ENCODE data around the gene GMFB.

The GMFB gene

DNA sequence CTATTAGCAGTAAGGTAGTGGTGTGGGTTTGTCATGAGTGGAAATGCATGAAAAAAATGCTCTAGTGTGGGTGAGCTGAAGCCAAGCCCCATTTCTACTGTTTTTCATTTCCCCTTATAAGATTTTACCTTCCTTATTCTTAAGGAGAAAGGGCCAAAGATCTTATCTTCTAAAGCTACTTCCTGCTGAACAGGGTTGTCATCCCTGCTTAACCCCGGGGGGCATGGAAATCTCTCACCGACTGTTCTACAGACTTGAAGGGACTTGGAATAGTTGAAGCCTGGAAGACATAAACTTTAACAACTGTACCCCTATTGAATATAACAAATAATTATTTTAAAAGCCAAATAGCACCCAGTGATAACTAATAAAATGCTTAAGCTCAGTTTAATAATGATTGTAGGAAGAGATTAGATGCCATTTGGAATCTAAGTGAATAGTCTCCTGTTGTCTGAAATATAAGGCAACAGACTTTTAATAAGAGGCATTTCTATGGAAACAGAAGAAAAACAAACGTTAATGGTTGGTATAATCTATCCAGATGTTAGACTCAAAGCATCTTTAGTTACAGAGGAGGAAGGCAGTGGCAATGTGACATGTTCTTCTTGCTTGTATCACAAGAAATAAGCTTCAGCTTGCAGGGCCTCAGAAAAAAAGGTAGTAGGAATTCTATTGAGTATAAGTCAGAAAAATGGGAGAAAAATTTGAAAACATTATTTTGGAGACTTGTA, 1.8 kb upstream of the GMFB start:
- DNase-seq (ENCODE audit: low spot score): no peak

- DNase-seq (ENCODE audit: low spot score): no peak
These were observed 1.1 kb upstream of the GMFB start for GRCh38 chr14:54489731-54490444.

- DNase-seq (ENCODE audit: low spot score): no peak
These were observed 521 bp upstream of the GMFB start for GRCh38 chr14:54489318-54489683.

- peak; percentile 32 for DNase-seq (ENCODE audit: low spot score)
These were observed 498 bp downstream of the GMFB start for GRCh38 chr14:54488318-54488645.

- peak; percentile 67 for DNase-seq (ENCODE audit: low spot score)
These were observed 1.0 kb downstream of the GMFB start for GRCh38 chr14:54487771-54488170.

GRCh38 chr14:54486685-54487084, 2.1 kb downstream of the GMFB start:
- no peak for DNase-seq (ENCODE audit: low spot score)

GRCh38 chr14:54483846-54484245, 4.9 kb downstream of the GMFB start:
- DNase-seq (ENCODE audit: low spot score): no peak

DNA sequence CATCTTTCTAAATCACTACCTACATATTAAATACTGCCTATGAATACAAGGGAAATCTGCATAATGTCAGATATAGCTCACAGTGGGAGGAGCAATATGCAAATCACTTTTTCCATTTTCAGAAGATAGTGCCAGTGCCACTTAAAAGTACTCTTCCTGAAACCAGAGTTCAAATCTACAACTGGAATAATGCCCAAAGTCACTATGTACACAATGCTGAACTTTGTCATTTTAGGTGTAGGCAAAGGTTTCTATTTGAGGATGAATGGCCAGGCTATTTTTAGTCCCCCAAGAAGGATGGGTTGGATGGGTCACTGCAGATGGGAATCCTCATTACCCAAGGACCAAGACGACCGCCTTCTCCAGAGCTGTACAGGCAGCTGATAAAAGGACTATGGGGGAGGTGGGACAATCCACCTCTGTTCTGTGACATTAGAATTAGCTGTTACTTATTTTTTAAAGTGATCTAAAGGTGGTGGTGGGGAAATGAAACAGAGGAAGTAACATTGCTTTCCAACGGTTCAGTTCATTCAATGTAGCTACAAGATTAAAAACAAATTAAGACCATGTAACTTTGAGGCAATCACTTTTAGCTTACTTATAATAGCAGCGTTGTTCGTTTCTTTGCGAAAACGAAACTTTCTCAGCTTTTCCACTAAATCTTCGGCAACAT, 5.6 kb downstream of the GMFB start:
- DNase-seq (ENCODE audit: low spot score): peak; percentile 45

GRCh38 chr14:54481695-54482094, 7.1 kb downstream of the GMFB start:
- DNase-seq (ENCODE audit: low spot score): no peak

- DNase-seq (ENCODE audit: low spot score): no peak
These were observed 7.8 kb downstream of the GMFB start for GRCh38 chr14:54480830-54481562.

DNA sequence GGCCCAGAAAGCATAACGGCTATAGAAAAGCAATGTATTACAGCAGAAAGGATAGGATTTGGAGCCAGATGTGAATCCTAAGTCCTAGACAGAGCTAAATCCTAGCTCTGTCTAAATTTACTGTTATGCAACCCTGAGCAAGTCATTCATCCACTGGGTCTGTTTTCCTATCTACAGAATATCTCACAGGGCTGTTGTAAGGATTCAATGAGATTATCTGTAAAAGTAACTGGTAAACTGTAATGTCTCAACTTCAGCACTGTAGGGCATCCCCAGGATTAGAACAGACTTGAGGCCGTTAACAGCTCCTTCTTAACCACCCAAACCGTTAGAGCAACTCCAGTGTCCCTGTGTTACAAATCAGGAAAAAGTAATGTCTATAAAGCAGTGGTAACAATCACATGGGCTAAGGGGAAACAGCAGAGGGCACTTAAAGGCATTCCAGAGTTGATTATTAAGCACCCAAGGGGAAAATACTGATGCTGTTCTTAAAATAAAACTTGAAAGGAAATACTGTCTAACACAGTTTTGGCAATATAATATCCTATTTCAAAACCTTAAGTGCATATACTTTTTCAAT, 10.1 kb downstream of the GMFB start:
- no peak for DNase-seq (ENCODE audit: low spot score)

DNA sequence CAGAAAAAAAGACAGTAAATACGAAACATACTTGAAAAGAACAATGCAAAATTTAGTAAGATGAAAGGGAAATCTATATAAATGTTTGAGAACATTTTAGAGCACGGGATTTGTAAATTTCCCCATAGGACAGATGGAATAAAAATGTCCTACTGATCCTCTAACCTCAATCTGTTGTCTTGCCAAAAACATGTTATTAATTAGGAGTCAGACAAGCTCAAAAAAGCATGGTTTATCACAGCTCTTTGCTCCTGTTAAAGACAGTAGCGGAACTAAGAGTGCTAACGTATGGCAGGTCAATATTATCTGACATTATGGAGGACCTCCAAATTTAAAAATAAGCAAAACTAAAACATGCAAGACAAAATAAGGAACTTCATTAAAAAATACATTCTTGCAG, 12.9 kb downstream of the GMFB start:
- DNase-seq (ENCODE audit: low spot score): no peak

DNA sequence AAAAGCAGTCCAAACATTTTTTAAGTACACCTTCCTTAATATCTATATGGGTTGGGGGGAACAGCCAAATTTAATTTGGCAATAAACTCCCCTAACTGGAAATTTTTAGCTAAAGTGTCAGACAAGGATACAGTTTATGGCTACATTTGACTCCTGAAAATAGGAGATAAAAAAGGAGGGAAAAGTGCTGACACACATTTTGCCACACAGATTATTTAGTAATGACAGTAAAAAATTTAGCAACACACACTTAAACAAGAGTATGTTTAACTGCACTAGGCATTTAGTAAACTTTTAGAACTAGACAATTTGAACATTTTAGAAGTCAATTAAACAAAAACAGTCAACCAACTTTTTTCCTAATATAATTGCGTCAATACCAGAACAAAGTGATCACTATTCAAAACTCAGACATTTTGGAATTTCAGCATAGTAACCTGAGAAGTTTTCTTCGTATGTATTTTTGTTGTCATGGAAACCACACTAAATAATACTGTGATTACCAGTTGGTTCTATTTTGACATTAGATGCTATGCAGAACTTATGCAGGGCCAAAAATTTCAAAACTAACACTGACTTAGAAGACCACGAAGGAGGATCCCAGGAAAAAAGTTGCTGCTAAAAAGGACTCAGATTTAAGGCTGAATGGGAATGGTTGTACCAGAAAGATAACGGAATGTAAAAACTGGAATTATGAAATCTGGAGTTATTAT, 13.4 kb downstream of the GMFB start:
- DNase-seq (ENCODE audit: low spot score): no peak

DNA sequence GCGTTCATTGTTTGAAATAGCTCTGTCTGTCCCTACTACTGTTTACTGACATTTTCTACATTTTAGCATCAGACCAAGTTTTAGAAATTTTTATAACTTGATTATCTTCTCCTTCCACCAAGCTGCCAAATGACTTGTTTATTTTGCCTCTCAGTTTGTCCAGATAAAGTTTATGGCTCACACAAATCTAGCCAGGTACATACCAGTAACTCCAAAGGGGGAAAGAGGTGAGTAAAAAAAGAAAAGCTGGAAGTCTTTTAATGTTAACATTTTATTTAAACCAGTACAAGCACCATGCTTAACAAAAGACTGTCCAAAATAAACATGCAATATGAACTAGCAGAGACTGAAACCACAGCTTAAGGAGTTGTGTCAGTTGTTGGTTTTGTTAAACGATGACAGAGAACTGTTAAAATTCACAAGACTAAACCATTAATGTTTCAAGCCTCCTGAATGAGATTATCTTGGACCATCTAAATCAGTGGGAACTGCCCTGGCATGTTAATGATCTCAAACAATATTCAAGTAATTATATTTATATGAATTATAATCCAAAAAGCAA, 14.5 kb downstream of the GMFB start:
- DNase-seq (ENCODE audit: low spot score): no peak

GRCh38 chr14:54472315-54472714, 16.5 kb downstream of the GMFB start:
- DNase-seq (ENCODE audit: low spot score): no peak

DNA sequence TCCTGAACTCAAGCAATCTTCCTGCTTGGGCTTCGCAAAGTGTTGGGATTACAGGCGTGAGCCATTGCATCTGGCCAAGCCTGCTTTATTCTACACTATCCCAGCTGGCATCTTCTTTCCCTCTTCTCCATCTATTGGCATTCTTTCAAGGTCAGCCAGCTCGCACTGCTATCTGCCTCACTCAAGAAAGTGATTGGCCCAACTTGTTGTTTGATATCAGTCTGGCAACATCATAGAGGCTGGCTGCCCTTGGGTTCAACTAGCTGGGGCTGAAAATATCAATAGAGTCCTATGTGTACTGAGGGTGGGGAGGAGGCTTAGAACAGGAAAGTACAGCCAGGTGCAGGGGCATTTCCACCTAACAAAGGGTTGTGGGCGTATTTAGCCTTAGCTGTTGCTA, 17.1 kb downstream of the GMFB start:
- no peak for DNase-seq (ENCODE audit: low spot score)

GRCh38 chr14:54470701-54471100, 18.1 kb downstream of the GMFB start:
- no peak for DNase-seq (ENCODE audit: low spot score)

DNA sequence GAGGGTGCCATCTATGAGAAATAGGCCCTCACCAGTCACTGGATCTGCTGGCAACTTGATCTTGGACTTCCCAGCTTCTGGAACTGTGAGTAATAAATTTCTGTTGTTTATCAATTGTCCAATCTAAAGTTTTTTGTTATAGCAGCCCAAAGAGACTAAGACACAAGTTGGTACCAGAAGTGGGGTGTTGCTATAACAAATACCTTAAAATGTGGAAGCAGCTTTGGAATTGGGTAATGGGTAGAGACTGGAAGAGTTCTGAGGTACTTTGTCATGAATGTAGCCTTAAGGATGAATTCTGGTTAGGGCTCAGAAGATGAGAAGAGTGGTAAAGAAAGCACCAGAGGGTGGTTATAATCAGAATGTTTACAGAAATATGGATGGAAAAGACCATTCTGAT, 21.5 kb downstream of the GMFB start:
- no peak for DNase-seq (ENCODE audit: low spot score)

DNA sequence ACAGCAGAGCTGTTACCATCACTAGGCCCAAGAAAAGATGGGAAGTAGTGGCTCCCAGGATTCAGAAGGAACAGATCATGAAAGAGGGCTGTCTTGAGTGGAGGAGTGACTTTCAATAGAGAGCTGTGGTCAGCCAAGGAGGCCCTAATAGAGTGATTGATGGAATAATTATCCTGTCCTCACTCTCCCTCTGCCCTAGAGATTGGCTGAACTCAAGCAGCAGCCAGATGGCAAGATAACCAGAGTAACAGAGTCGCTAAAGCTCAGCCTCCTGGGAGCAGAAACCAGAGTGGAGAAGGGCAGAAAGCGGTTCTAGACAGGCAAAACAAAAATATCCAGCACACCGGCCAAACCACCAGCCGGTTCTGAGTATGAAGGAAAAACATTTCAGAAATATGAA, 23.1 kb downstream of the GMFB start:
- no peak for DNase-seq (ENCODE audit: low spot score)

DNA sequence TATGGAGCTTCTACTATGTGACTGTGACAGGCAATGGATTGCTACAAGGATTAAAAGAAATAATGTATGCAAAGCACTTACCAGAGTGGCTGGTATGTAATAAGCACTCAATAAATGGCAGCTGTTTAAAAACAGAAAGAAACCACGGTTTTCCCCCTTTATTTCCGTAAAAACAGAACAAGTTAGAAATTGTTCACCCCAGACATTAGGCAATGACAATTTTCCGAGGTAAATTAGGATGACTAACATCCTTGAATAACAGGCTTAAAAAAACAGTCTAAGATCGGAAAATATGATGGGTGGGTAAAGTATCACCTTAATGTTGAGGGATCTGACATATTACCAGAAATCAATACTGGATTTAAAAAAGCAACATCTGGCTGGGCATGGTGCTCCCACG, 26.7 kb downstream of the GMFB start:
- no peak for DNase-seq (ENCODE audit: low spot score)

DNA sequence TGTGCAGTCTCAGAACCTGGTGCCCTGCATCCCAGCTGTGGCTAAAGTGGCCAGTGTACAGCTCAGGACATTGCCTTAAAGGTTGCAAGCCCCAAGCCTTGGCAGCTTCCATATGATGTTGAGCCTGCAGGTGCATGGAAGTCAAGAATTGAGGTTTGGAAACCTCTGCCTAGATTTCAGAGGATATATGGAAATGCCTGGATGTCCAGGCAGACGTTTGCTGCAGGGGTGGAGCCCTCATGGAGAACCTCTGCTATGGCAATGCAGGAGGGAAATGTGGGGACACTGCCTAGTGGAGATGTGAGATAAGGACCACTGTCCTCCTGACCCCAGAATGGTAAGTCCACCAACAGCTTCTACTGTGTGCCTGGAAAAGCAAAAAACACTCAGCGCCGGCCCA, 29.7 kb downstream of the GMFB start:
- no peak for DNase-seq (ENCODE audit: low spot score)
